GM19025 (cell line): Measurements from ENCODE around the gene PRELID2.
"Not testable (repeated sequence)": the region's sequence is repeated elsewhere in the genome, so short reads cannot be mapped to it uniquely, and the experiment has no call there.

Source experiments
- ATAC-seq: cut with Tn5 transposase; IDR thresholded peaks from one replicate; pipeline ENCODE4 v1.9.1; 2021; ENCODE audit warnings: mild to moderate bottlenecking, low read depth, moderate library complexity; ENCODE audit not compliant: unreplicated experiment

The PRELID2 gene

DNA sequence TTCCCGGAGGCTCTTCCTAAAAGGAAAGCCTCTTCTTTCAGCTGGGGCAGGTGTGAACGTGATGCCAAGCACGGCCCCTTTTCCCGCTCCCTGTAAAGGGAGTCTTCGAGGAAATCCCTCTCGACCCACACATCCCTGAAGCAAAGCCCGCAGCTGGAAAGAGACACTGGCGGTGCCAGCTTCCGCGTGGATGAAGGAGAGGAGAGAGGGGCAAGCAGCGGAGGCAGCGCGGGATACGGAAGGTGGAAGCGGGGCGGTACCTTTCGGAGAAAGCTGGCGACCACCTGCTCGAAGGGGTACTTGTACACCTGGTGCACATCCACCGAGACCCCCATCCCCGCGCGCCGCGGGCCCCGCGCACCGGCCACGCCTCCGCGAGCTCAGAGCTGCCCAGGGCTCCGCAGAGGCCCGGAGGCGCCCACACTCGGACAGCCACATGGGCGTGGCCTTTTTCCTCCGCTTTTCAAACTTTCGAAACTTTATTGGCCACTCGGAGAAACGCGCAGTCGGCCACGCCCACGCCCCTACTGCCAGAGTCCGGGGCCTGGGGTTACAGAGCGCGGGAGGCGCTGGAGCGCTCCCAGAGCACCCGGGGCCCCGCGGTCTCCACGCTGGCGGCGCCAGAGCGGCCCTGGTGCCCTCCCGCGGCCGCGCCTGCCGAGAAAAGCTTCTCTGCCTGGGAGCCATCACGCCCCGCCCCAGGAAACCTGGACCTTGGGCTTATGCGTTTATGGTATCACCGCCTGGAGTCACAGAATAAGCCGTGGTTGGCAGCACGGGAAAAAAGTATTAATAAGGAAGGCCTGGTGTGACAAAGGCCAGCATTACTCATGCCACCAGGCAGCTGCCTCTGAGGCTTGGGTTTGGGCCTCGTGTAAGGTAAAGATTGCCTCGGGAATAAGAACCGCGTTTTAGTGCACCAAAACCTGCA, at the start of gene PRELID2:
Gene PRELID2 (minus strand): TSS at position 426 of the 931 bp plus-strand sequence. CDS start 91 bp downstream, at position 335.
- peak; percentile 88 for ATAC-seq

DNA sequence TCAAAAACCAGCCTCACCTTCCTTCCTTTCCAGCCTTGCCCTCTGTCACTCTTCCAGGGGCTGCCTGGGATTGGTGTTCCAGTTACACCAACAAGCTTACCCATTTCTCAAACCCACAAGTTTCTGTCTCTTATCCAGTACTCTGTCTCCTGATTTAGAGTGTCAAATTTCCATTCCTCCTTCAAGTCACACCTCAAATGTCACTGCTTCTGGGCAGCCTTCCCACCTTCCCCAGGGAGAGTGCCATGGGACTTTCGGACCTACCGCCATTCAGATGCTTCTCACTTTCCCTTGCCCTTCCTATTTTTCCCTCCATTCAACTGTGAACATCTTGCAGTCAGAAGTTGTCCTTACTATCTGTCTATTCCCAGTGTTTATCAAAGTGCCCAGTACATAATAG, 39.6 kb upstream of the PRELID2 start:
- no peak for ATAC-seq

DNA sequence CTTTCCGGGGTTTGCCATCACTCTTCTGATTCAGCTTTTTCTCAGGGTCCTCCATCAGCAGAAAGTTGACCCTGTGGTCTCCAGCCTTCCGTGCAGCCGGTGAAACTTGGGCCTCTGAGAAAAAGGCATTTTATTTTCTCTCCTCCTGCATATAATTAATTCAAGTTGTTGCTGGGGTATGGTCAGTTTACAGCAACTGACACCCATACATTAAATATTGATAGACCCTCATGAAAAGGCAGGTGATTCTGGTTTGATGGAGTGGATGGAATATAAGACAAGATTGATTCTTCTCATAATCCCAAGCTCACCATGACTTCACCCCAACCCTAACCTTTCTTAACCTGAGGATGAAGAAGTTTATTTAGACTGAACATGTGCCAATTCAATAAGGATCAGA, 37.8 kb upstream of the PRELID2 start, which contains the start of gene GRXCR2:
Gene GRXCR2 (minus strand): TSS at position 101 of the 400 bp plus-strand sequence. CDS start 46 bp downstream, at position 55.
- no peak for ATAC-seq

DNA sequence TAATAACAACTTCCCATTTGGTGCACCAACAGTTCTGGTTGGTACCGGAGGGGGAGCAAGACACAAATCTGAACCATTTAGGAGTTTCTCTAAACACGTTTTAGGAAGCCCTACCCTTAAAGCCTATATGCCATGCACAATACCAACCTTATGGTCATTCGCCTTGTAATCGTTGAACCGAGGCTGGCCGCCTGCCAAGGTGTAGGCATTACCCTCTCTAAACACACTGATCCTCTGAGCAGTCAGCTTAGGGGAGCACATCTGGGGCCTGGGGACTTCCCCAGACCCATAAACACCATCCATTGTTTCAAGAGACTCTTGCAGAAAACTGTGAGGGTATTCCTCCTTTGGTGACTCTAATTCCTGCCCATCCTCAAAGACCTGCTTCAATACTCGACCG, 37.3 kb upstream of the PRELID2 start:
- ATAC-seq, result no peak

DNA sequence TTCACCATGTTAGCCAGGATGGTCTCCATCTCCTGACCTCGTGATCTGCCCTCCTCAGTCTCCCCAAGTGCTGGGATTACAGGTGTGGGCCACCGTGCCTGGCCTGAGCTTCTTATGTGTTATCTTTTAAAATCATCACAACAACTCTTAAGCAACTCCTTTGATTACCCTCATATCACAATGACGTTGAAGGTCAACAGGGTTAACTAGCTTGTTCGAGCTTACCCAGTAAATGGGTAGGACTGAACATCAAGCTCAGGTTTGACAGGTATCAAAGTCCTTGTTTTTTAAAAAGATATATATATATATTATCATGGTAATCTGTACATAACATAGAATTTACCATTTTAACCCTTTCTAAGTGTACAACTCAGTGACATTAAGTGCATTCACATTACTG, 34.6 kb upstream of the PRELID2 start:
- ATAC-seq, result no peak

DNA sequence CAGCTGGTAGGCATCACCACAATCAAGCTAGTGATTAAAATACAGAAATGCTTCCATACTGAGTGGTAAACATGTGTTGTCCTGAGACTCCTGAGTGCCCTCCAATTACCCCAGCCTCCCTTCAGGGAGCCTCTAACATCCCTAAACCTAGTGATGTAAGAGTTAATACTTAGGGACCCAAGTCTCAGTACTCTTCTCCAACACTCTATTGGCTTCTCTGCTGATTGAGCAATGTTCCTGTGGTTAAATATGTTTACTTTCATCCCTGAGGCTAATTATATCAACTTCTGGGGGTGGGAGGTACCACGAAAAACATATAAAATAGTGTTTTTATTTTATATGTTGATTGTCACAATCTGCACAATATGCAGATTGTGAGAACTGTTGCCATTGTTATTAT, 32.7 kb upstream of the PRELID2 start:
- no peak for ATAC-seq

DNA sequence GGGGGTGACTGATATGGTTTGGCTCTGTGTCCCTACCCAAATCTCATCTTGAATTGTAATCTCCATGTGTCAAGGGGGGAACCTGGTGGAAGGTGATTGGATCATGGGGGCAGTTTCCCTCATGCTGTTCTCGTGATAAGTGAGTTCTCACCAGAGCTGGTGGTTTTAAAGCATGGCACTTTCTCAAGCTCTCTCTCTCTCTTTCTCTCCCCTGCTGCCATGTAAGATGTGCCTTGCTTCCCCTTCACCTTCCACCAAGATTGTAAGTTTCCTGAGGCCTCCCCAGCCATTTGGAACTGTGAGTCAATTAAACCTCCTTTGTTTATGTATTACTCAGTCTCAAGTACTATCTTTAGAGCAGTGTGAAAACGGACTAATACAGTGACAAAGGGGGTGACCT, 29.3 kb upstream of the PRELID2 start:
- not testable (repeated sequence) for ATAC-seq

DNA sequence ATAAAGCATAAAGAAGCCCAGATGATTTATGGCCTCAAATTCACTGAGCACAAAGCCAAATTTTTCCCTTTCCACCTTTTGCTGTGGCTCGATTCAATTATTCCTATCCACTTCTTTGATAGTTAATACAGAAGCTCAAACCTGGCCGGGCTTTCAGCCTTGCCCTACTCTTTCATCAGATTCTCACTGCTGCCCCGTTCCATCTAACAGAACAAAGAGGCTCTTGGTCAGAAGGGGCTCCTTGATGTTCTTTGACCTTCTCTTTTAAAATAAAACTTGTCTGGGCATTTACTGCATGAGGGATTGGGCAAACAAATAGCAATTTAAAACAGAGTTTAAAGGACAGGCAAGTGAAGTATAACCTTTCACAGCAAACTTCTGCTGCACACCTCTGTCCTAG, 27.9 kb upstream of the PRELID2 start:
- ATAC-seq, result no peak

DNA sequence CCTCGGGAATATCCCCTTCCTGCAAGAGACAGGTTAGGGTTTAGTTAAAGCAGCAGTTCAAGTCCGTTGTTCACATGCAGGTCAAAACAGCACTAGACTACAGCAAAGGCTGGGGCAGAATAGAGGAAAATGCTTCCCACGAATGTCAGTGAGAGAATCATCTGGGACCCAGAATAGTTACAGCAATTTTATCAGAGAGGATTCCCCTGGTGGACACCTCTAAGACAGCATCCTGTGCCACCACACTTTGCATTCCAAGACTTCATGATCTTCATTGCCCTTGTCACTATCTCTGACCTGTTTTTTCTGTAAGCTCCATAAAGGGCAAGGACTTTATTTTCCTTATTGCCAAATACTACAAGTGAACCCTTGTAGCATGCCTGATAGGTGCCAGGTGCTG, 24.8 kb upstream of the PRELID2 start:
- no peak for ATAC-seq

DNA sequence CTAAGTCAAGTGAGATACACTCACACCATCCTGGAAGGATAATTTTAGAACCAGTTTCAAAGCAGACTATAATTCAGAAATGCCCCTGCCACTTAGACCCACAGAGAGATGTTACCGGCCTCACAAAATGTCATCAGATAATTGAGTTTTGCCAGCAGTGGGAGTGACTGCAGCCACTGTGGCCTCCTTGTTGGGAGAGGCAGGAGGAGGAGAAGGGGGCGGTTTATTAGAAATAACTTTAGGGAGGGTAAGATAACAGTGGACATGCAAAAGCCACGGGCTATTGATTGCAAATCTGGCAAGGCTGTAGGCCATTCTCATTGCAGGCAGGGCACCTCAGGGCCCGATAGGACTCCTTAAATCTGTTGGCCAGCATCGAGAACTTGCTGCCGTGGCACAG, 24.3 kb upstream of the PRELID2 start:
- no peak for ATAC-seq

DNA sequence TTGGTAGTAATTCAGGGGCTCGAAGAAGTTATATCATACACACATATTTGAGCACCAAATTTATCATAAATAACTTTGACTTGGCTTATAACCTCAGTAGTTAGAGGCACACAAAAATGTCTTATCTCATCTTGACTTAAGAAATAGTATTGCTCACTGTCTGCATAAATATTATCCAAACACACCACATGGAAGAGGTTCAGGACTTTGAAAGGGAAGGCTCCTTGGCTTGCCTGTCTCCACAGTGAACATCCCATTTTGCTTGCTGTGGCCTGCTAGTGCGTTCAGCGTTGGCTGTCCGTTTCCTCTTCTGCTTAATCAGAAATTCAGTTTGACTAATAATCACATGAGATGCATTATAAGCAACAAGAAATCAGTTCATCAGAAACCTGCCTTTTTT, 23.8 kb upstream of the PRELID2 start:
- ATAC-seq, result no peak

DNA sequence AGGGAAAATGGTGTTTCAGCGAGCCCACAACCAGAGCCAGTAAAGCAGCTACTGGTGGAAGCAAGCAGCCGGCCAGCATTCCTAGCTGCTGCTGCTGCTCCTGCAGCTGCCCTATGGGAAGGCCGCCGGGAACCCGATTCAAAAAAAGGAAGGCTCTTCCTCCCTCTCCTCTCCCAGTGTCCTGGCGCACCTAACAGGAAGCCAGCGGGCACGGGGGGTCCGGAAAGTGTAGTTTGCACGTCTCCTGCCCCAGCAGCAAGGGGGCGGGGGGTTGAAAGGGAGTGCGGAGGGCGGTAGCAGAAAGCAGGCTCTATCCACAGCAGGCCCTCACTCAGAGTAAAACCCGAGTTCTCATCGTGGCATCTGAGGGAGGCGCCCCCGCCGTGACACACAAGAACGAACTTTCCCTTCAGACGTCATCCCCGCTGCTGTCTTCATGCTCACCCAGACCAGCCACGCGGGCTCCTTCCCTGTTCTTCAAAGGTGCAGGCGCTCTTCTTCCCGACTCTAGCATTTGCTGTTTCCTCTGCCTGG, 21.2 kb upstream of the PRELID2 start:
- no peak for ATAC-seq

DNA sequence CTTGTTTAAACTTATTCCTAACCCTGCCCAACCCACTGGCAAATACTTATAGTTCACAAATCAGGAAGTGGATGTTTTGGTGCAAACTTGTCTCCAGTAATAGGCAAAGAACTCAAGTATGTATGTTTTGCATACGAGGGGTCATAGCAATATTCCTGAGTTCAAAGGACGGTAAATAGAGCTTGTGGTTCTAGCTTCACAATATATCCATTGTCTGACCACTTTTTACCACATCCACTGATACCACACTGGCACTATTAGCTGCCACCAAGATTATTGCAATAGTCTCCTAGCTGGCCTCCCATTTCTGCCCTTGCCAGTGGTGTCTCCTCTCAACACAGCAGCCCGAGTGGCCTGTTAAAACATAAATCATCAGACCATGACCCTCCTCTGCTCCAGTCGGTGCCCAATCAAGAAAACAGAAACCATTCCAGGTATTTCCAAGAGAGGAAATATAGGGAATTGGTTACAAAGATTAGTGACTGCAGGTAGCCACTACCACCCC, 20.7 kb upstream of the PRELID2 start:
- no peak for ATAC-seq

DNA sequence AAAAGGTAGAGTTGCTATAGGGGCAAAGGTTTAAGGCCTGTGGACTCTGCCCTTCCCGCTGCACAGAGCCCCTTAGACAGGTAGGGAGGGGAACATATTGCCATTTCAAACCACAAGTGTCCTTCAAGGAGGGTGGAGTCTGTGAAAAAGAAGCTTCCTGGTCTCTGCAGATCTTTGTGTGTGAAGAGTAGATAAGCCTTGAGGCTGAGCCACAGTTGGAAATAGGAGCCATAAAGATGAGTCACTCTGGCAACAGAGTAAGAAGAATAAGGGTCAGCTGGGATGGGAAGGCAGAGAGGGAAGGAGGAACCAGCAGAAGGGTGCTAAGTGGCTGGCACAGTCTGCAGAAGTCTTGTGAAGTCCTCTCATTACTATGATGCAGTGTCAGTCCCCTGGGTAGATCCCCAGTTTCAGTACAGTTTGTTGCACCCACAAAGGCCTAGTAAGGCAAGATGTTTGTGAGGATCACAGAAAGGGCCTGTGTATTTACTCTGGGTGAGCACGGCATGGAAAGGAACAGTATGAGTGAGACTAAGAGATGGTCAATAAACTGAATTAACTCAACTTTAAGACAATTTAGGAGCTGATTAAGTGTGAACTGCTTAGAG, 19.6 kb upstream of the PRELID2 start:
- no peak for ATAC-seq

DNA sequence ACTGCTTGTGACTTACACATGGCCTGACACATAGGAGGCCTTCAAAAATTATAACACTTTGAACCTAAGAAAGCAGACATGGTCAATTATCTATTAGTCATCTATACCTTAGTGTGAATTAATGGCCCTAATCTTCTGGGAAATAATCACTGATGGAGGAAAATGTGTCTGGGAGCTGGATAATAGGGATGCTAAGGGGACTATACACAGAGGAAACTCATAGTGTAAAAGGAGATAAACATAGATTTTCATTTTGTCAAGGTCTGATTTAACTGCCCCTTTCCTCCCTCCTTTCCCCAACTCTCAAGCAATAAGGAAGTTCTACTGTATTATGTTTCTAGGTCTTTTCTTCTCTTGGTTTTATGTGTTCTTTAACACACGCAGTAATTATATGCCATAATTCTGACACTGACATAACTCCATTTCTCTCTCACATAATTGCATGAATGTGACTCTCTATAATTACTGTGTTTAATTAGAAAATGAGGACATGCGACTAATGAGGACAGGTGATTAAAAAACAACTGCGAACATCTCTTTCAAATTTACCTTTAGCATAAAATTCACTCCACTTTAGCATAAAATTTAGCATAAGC, 18.7 kb upstream of the PRELID2 start:
- ATAC-seq, result no peak

DNA sequence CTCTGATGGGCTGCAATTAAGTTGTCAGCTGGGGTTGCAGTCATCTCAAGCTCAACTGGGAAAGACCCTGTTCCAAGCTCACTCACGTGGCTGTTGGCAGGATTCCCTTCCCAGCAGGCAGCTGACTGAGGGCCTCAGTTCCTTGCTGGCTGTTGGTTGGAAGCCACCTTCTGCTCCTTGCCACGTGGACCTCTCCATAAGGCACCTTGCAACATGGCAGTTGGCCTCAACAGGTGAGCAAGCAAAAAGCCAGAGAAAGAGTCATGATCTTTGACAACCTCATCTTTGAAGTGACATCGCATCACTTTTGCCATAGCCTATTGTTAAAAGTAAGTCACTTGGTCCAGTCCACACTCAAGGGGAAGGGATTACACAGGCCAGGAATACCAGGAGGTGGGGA, 17.8 kb upstream of the PRELID2 start:
- no peak for ATAC-seq

DNA sequence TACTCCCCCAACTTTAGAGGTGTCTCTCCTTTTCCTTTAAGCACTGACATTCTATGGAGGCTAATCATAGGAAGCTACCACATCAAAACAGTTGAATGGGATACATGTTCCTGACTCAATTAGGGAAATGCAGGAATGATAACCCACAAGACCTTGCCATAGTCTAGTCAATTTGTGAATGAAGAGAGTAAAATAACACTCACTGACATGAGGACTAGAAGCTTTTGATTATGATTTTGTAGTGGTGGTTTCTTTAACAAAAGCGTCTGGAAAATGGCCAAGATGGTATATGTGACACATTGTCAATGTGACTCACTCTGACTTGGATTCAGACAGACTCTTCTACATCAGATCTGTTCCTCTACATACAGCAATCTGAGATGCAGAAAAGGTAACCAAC, 13.7 kb upstream of the PRELID2 start:
- no peak for ATAC-seq

DNA sequence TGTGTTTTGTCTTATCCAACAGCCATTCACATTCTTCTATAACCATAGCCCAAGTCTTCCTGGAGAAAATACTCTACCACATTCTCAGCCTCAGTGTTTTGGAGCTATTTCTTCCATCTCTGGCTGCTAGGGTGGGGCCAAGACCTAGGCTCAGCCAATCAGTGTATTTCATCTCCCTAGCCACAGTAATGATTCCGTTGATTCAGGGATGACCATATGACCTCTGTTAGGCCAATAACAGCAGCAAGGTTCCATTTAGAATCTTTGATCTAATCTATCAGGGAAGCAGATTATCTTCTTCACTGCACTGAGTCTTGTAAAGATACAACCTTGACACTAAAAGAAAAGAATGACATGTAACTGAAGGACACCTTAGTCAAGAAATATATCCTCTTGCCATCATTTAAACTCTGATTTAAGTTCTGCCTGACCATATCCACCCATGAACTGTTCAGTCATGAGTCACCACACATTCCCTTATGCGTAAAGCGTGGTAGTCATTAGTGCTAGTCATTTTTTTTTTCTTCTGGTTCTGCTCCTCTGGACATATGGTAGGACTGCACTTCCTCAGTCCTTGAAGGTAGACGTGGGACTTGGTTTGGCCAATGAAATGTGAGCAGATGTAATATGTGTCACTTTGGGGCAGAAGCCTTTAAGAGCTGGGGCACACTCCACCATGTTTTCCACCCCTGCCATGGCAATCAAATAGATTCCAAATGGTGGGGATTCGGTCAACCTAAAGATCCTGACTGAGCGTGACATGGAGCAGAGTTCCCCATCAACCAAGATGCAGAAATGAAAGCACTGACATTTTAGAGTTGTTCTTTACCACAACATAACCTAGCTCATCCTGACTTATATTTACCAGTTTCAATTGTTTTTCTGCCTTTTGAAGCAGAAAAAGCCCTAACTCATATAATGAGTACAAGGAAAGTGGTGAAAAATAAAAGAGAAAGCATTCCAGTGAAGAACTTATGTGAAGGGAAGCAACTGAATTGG, 12.7 kb upstream of the PRELID2 start:
- ATAC-seq, result no peak

DNA sequence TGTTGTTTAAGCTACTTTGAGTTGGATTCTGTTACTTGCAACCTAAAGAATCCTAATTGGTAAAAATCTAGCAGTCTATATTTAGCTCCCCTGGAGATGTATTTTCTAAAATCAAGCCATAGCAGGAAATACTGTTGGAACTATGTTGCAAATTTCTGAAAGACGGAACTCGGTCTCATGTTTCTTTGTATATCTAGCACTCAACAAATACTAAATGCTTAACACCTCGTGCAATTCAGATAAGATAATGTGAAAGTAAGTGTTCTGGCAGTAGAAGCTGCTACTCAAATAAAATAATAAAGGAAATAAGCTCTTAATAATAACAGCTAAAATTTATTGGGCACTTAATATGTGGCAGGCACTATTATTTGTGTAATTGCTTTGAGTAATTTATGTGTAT, 10.9 kb upstream of the PRELID2 start:
- ATAC-seq, result no peak

DNA sequence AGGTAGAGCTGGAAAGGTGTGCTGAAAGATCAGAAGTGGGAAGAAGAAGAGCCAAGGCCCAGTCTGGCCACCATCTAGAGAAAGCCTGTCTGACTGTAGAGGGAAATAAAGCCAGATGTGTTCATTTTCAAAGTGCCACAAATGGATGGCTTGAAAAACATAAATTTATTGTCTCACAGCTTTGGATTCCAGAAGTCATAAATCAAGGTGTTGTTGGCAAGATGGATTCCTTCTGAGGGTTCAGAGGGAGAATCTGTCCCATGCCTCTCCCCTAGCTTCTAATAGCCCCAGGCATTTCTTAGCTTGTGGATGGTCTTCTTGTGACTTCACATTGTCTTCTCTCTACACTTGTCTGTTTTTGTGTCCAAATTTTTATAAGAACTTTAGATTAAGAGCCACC, 6.2 kb upstream of the PRELID2 start:
- ATAC-seq, result no peak
